Smooth muscle cell (in vitro differentiated cells): ENCODE results near the gene SMC4. TPM values are rescaled to one million over a fixed set of nuclear protein-coding genes. Genes with fewer than 3 reads are reported as not detected.
A peak's percentile ranks its signal among the peaks of the same experiment; 100 is the strongest.
"Not testable (repeated sequence)": the region's sequence is repeated elsewhere in the genome, so short reads cannot be mapped to it uniquely, and the experiment has no call there.

ENCODE experiments used
- DNase-seq: peaks from one replicate; lab custom pipeline; 2025; ENCODE audit not compliant: unreplicated experiment; lab: John Stamatoyannopoulos, UW
- H2AFZ ChIP-seq: fragments of 200-600 bp; sonication (generic); 2 replicates; pipeline ENCODE4 v1.6.0; 2016; ENCODE audit warnings: antibody characterized with exemption, low read depth, mild to moderate bottlenecking
- H3F3A ChIP-seq: fragments of 200-600 bp; sonication (generic); 2 replicates; pipeline ENCODE4 v1.6.0; 2017; ENCODE audit warnings: antibody characterized with exemption, low read depth
- H3K27ac ChIP-seq: fragments of 200-600 bp; sonication (generic); 2 replicates; pipeline ENCODE4 v1.5.1; 2016; ENCODE audit warnings: low read depth, mild to moderate bottlenecking
- H3K27me3 ChIP-seq: fragments of 200-600 bp; sonication (generic); 2 replicates; pipeline ENCODE4 v1.6.1; 2016; ENCODE audit warnings: low read depth, mild to moderate bottlenecking
- H3K36me3 ChIP-seq: fragments of 200-600 bp; sonication (generic); 2 replicates; pipeline ENCODE4 v1.5.1; 2016; ENCODE audit warnings: low read depth
- H3K4me1 ChIP-seq: fragments of 200-600 bp; sonication (generic); 2 replicates; pipeline ENCODE4 v1.5.1; 2016; ENCODE audit warnings: low read depth
- H3K4me2 ChIP-seq: fragments of 200-600 bp; sonication (generic); 2 replicates; pipeline ENCODE4 v1.6.0; 2016; ENCODE audit warnings: mild to moderate bottlenecking
- H3K4me3 ChIP-seq: fragments of 200-600 bp; sonication (generic); 2 replicates; pipeline ENCODE4 v1.5.1; 2016; ENCODE audit warnings: mild to moderate bottlenecking
- H3K79me2 ChIP-seq: fragments of 200-600 bp; sonication (generic); 2 replicates; pipeline ENCODE4 v1.6.0; 2016; ENCODE audit warnings: low read depth, mild to moderate bottlenecking
- H3K9ac ChIP-seq: fragments of 200-600 bp; sonication (generic); 2 replicates; pipeline ENCODE4 v1.6.0; 2016; ENCODE audit warnings: low read depth
- H3K9me3 ChIP-seq: fragments of 200-600 bp; sonication (generic); replicated peaks from 2 replicates; pipeline ENCODE4 v1.5.1; 2016; ENCODE audit warnings: low read depth
- H4K20me1 ChIP-seq: fragments of 200-600 bp; sonication (generic); 2 replicates; pipeline ENCODE4 v1.6.0; 2016; ENCODE audit warnings: low read depth
- WGBS: methylation state at CpG from one replicate; pipeline ENCODE4 v1.1.7; 2016; ENCODE audit warnings: low lambda C conversion rate; 5-methylcytosine and 5-hydroxymethylcytosine counted together
- polyA plus RNA-seq: library from polyadenylated mRNA; unstranded; fragments of >200 nt; fragmentation: Nextera tagmentation; extraction: Ambion mirVana; gene quantifications from 2 replicates; pipeline ENCODE4 v1.2.1, GENCODE V29; 2016
- total RNA-seq: library from RNA; depleted of rRNA; stranded (reverse); fragments of >200 nt; gene quantifications from 2 replicates; pipeline ENCODE4 v1.2.3, GENCODE V29; 2014
- TF ChIP-seq, protein P1 (sequence below): fragments of 200-600 bp; sonication (generic); IDR thresholded peaks from 2 replicates; pipeline ENCODE4 v1.5.1; 2017; ENCODE audit warnings: borderline replicate concordance, mild to moderate bottlenecking, antibody characterized with exemption; ENCODE audit not compliant: insufficient read depth, poor library complexity, severe bottlenecking

SMC4 gene
- total and polyA plus RNA-seq, 2 experiments from 2014 or later, result 55.1 to 122 TPM

DNA sequence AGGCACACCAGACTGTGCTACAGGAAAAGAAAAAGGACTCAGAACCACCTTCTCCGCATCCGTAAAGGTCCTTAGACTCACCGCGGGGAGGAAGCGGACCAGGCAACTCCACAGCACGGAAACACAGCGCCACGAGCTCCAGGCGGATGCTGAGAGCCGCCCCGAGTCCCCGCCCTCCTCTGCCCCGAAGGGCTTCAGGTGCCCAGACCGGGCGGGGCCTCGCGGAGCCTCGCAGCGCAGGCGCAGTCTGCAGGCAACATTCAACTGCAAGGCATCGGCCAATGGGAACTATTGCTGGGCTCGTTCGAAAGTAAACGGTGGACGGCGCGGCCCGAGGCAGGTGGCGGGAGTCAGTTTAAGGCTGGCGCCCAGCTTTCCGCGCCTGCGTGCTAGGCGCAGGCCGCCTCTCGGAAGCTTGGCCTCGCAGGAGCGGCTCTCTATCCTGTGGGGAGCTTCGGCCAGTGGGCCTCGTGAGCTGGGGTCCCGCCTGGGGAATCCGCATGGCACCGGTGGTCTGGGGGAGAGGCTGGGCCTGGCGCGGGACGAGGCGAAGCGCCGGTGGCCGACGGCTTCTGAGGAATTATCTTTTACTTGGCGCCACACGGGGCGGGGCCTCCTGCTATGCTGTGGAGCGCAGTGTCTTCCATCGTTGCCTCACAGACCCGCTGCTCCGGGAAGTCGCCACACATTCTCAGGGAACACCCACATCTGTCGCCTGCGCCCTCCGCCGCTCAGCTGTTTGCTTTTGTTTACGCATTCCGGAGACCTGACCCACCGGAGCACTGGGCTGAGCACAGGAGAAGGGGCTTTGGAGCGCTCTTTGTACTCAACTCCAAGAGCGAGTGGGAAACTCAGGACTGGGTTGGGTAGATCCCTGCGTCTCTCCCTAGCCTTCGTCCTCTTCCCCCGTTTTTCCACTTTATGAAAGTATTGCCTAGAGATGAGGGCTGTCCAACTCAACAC is 50.5 kb downstream of the SMC4 start, which contains the start of gene TRIM59:
TSS of gene TRIM59 (minus strand) at position 151 of the 963 bp plus-strand sequence. CDS start 10,603 bp downstream, outside the sequence.
- H4K20me1 ChIP-seq, result no peaks in the 10 kb centered on the region
- peak within 1 kb of the TSS; percentile 82 for H3K27ac ChIP-seq
- no peaks in the 10 kb centered on the region for H3F3A ChIP-seq
- no peaks in the 10 kb centered on the region for H3K27me3 ChIP-seq
- H3K79me2 ChIP-seq, result peaks cover 41% of the 10 kb centered on the region
- WGBS, result 2% methylated on average over 68 of the region's 71 CpGs
- no peaks in the 10 kb centered on the region for H3K9me3 ChIP-seq
- H3K4me2 ChIP-seq, result peak within 1 kb of the TSS; percentile 88
- H3K36me3 ChIP-seq, result no peaks in the 10 kb centered on the region
- peak within 1 kb of the TSS; percentile 67 for H3K4me3 ChIP-seq
- TF ChIP-seq, protein P1, sequence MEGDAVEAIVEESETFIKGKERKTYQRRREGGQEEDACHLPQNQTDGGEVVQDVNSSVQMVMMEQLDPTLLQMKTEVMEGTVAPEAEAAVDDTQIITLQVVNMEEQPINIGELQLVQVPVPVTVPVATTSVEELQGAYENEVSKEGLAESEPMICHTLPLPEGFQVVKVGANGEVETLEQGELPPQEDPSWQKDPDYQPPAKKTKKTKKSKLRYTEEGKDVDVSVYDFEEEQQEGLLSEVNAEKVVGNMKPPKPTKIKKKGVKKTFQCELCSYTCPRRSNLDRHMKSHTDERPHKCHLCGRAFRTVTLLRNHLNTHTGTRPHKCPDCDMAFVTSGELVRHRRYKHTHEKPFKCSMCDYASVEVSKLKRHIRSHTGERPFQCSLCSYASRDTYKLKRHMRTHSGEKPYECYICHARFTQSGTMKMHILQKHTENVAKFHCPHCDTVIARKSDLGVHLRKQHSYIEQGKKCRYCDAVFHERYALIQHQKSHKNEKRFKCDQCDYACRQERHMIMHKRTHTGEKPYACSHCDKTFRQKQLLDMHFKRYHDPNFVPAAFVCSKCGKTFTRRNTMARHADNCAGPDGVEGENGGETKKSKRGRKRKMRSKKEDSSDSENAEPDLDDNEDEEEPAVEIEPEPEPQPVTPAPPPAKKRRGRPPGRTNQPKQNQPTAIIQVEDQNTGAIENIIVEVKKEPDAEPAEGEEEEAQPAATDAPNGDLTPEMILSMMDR, result no peak
- peak; percentile 72 for DNase-seq
- H3K4me1 ChIP-seq, result peaks cover 19% of the 10 kb centered on the region
- peak within 1 kb of the TSS; percentile 92 for H2AFZ ChIP-seq
- peak within 1 kb of the TSS; percentile 67 for H3K9ac ChIP-seq

DNA sequence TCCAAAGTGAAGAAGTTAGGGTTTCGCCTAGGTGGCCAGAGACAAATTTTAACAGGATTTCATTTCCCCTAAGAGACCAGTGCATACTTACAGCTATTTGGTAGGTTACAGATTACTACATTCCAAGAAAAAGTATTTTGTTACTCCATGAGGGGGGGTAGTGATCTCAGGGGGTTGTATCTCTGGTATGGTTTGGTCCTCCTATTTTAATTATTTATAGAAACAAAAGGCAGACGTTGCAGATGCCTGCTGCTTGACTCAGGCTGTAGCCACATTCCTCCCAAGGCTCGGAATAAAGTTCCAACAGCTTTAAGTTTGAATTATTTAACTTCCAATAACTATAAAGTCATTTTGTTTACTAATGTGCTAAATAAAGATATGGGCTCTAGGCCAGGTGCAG is 51.4 kb downstream of the SMC4 start:
- DNase-seq, result no peak
- H3K9ac ChIP-seq, result peak overlapping the region; percentile 67
- H3K36me3 ChIP-seq, result no peaks in the 10 kb centered on the region
- H3K4me1 ChIP-seq, result peaks cover 19% of the 10 kb centered on the region
- no peaks in the 10 kb centered on the region for H3K9me3 ChIP-seq
- no peaks in the 10 kb centered on the region for H3K27me3 ChIP-seq
- WGBS, result 37% methylated on average over 3 of the region's 3 CpGs
- H3F3A ChIP-seq, result no peaks in the 10 kb centered on the region
- peak overlapping the region; percentile 82 for H3K27ac ChIP-seq
- TF ChIP-seq, protein P1, result no peak
- H3K4me2 ChIP-seq, result peak overlapping the region; percentile 88
- peak overlapping the region; percentile 67 for H3K4me3 ChIP-seq
- no peak overlapping the region for H2AFZ ChIP-seq
- H4K20me1 ChIP-seq, result no peaks in the 10 kb centered on the region
- H3K79me2 ChIP-seq, result peaks cover 32% of the 10 kb centered on the region

DNA sequence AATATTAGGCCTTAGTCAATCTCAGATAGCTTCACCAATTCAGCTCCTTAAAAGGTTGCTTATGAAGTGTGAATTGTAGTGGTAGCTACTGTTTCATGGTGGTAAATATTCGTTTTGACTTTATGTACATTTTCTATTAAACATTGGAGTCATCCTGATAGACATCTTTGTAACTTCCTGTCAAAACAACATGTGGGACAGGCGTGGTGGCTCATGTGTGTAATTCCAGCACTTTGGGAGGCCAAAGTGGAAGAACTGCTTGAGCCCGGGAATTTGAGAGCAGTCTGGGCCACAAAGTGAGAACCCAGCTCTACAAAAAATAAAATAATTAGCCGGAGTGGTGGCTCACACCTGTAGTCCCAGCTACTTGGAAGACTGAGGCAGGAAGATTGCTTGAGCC is 52.2 kb downstream of the SMC4 start:
- TF ChIP-seq, protein P1, result no peak
- 88% methylated on average over 4 of the region's 4 CpGs for WGBS

DNA sequence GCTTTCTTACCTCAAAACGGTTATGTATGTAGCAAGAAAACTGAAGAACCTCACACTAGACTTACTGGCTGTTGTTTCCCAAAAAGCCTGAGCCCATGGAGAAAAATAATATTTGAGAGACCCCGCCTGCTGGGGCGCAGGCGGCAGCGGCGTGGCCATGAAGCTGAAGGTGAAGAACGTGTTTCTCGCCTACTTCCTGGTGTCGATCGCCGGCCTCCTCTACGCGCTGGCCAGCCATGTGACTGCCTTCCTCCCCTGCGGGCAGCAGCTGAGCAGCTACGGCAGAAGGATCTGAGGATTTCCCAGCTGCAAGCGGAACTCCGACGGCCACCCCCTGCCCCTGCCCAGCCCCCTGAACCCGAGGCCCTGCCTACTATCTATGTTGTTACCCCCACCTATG is 52.8 kb downstream of the SMC4 start:
- H3K4me1 ChIP-seq, result peaks cover 14% of the 10 kb centered on the region
- H3K4me3 ChIP-seq, DNase-seq, H2AFZ ChIP-seq, H3K27ac ChIP-seq, H3F3A ChIP-seq, H3K36me3 ChIP-seq, H3K27me3 ChIP-seq, H4K20me1 ChIP-seq, H3K9me3 ChIP-seq, H3K9ac ChIP-seq, H3K4me2 ChIP-seq: not testable (repeated sequence)
- H3K79me2 ChIP-seq, result peaks cover 18% of the 10 kb centered on the region
- WGBS, result 93% methylated on average over 19 of the region's 19 CpGs

More for the DNA sequence above, 52.2 kb downstream of the SMC4 start:
- H3K79me2 ChIP-seq, result peaks cover 24% of the 10 kb centered on the region
- no peaks in the 10 kb centered on the region for H3K36me3 ChIP-seq
- H3K4me1 ChIP-seq, result peaks cover 19% of the 10 kb centered on the region
- no peak overlapping the region for H2AFZ ChIP-seq
- no peaks in the 10 kb centered on the region for H3K27me3 ChIP-seq
- no peak for DNase-seq
- H4K20me1 ChIP-seq, result no peaks in the 10 kb centered on the region
- H3K9ac ChIP-seq, result no peak overlapping the region
- no peaks in the 10 kb centered on the region for H3K9me3 ChIP-seq
- H3K4me3 ChIP-seq, result no peak overlapping the region
- no peaks in the 10 kb centered on the region for H3F3A ChIP-seq
- H3K4me2 ChIP-seq, result no peak overlapping the region
- no peak overlapping the region for H3K27ac ChIP-seq
